ENCODE data around the gene FAM114A1. TPM values are rescaled to one million over a fixed set of nuclear protein-coding genes. Genes with fewer than 3 reads are reported as not detected.
A peak's percentile ranks its signal among the peaks of the same experiment; 100 is the strongest.

FAM114A1 gene
- total RNA-seq, 1 donor from 2014 or later: 27.0 TPM

DNA sequence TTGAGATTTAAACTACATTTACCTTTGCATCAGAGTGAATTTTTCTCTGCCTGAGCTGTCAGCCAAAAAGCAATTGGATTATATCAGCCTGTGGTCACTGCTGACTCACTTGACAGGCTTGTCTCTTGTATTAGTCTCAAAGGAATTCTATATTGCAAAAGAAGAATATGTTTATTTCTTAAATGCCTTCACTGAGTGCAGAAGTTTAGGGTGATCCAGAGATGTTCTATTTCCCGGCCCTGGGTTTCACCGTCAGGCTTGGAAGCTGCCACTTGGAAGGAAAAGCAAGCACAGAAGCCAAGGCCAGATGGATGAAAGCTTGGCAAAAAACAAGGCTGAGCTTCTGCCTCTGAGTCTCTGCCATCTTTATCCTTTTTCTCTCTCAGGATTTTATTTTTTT is 80.9 kb downstream of the FAM114A1 start:
- TF ChIP-seq CTCF (IDR thresholded peaks at IDR 0.05; ENCODE audit: unreplicated experiment): no peak
- Mint-ChIP-seq H3K27ac (ENCODE audit: unreplicated experiment) (no peak overlapping the region), H3K9me3 (ENCODE audit: unreplicated experiment) (no peaks in the 10 kb centered on the region), H3K27me3 (ENCODE audit: unreplicated experiment) (peaks cover 2% of the 10 kb centered on the region), H3K4me1 (ENCODE audit: unreplicated experiment) (peaks cover 28% of the 10 kb centered on the region), H3K36me3 (ENCODE audit: low read depth, unreplicated experiment) (no peaks in the 10 kb centered on the region), H3K4me3 (ENCODE audit: unreplicated experiment) (no peak overlapping the region)
- no peak for DNase-seq (ENCODE audit: low spot score)

GRCh38 chr4:38949411-38950051 is 81.9 kb downstream of the FAM114A1 start:
- Mint-ChIP-seq H3K36me3 (ENCODE audit: low read depth, unreplicated experiment) (no peaks in the 10 kb centered on the region), H3K9me3 (ENCODE audit: unreplicated experiment) (no peaks in the 10 kb centered on the region), H3K27ac (ENCODE audit: unreplicated experiment) (peak overlapping the region; percentile 62), H3K27me3 (ENCODE audit: unreplicated experiment) (peaks cover 2% of the 10 kb centered on the region), H3K4me3 (ENCODE audit: unreplicated experiment) (no peak overlapping the region), H3K4me1 (ENCODE audit: unreplicated experiment) (peaks cover 28% of the 10 kb centered on the region)
- DNase-seq (ENCODE audit: low spot score): no peak
- no peak for TF ChIP-seq CTCF (IDR thresholded peaks at IDR 0.05; ENCODE audit: unreplicated experiment)

DNA sequence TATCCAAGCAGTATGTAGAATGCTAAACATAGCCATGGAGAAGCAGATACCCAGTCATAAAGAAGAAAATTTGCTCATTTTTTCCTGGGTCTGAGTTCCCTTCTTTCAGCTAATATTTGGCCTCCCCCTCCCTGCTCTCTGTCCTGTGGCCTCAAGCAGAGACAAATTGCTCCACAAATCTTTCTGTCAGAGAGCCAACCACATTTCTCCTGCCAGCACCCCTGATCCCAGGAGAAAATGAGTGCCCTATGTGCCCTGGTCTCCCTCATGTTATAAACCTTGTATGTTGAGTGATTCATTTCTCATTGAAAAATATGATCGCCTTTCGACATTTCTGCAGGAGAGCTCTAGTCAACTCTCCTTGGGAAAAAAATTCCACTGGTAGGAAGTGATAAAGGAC is 82.6 kb downstream of the FAM114A1 start:
- peaks cover 28% of the 10 kb centered on the region for H3K4me1 Mint-ChIP-seq (ENCODE audit: unreplicated experiment)
- no peaks in the 10 kb centered on the region for H3K9me3 Mint-ChIP-seq (ENCODE audit: unreplicated experiment)
- TF ChIP-seq CTCF (IDR thresholded peaks at IDR 0.05; ENCODE audit: unreplicated experiment): no peak
- H3K27me3 Mint-ChIP-seq (ENCODE audit: unreplicated experiment): peaks cover 2% of the 10 kb centered on the region
- no peaks in the 10 kb centered on the region for H3K36me3 Mint-ChIP-seq (ENCODE audit: low read depth, unreplicated experiment)
- no peak for DNase-seq (ENCODE audit: low spot score)
- H3K27ac Mint-ChIP-seq (ENCODE audit: unreplicated experiment): no peak overlapping the region
- H3K4me3 Mint-ChIP-seq (ENCODE audit: unreplicated experiment): no peak overlapping the region

GRCh38 chr4:38950734-38951133 is 83.1 kb downstream of the FAM114A1 start:
- Mint-ChIP-seq H3K9me3 (ENCODE audit: unreplicated experiment) (no peaks in the 10 kb centered on the region), H3K27me3 (ENCODE audit: unreplicated experiment) (peaks cover 2% of the 10 kb centered on the region), H3K4me1 (ENCODE audit: unreplicated experiment) (peaks cover 28% of the 10 kb centered on the region), H3K27ac (ENCODE audit: unreplicated experiment) (peak overlapping the region; percentile 0), H3K36me3 (ENCODE audit: low read depth, unreplicated experiment) (no peaks in the 10 kb centered on the region), H3K4me3 (ENCODE audit: unreplicated experiment) (no peak overlapping the region)
- no peak for TF ChIP-seq CTCF (IDR thresholded peaks at IDR 0.05; ENCODE audit: unreplicated experiment)
- no peak for DNase-seq (ENCODE audit: low spot score)

GRCh38 chr4:38951598-38951997 is 84.0 kb downstream of the FAM114A1 start:
- Mint-ChIP-seq H3K9me3 (ENCODE audit: unreplicated experiment) (no peaks in the 10 kb centered on the region), H3K27ac (ENCODE audit: unreplicated experiment) (no peak overlapping the region), H3K4me3 (ENCODE audit: unreplicated experiment) (no peak overlapping the region), H3K36me3 (ENCODE audit: low read depth, unreplicated experiment) (no peaks in the 10 kb centered on the region), H3K27me3 (ENCODE audit: unreplicated experiment) (peaks cover 2% of the 10 kb centered on the region), H3K4me1 (ENCODE audit: unreplicated experiment) (peaks cover 28% of the 10 kb centered on the region)
- no peak for TF ChIP-seq CTCF (IDR thresholded peaks at IDR 0.05; ENCODE audit: unreplicated experiment)
- DNase-seq (ENCODE audit: low spot score): no peak
